Stimulated activated naive CD8-positive, alpha-beta T cell treated with anti-CD3 and anti-CD28 coated beads, Interleukin-15, Interleukin-2, amounts not matched to agents 100 ng/mL and 50 ng/mL, for 24 hours (primary cell): ENCODE results near the gene C16orf89.

Experiments used
- H3K27ac Mint-ChIP-seq: one replicate; pipeline ENCODE4 v1.8.0; 2021; ENCODE audit warnings: mild to moderate bottlenecking, mixed read lengths
- H3K27me3 Mint-ChIP-seq: one replicate; pipeline ENCODE4 v1.8.0; 2021; ENCODE audit warnings: mixed read lengths
- H3K36me3 Mint-ChIP-seq: one replicate; pipeline ENCODE4 v1.8.0; 2021; ENCODE audit warnings: low read depth, mixed read lengths
- H3K4me1 Mint-ChIP-seq: one replicate; pipeline ENCODE4 v1.8.0; 2021; ENCODE audit warnings: low read depth, mixed read lengths
- H3K4me3 Mint-ChIP-seq: one replicate; pipeline ENCODE4 v1.8.0; 2021; ENCODE audit warnings: mild to moderate bottlenecking, mixed read lengths
- H3K9me3 Mint-ChIP-seq: one replicate; pipeline ENCODE4 v1.8.0; 2021; ENCODE audit warnings: mixed read lengths

The C16orf89 gene

DNA sequence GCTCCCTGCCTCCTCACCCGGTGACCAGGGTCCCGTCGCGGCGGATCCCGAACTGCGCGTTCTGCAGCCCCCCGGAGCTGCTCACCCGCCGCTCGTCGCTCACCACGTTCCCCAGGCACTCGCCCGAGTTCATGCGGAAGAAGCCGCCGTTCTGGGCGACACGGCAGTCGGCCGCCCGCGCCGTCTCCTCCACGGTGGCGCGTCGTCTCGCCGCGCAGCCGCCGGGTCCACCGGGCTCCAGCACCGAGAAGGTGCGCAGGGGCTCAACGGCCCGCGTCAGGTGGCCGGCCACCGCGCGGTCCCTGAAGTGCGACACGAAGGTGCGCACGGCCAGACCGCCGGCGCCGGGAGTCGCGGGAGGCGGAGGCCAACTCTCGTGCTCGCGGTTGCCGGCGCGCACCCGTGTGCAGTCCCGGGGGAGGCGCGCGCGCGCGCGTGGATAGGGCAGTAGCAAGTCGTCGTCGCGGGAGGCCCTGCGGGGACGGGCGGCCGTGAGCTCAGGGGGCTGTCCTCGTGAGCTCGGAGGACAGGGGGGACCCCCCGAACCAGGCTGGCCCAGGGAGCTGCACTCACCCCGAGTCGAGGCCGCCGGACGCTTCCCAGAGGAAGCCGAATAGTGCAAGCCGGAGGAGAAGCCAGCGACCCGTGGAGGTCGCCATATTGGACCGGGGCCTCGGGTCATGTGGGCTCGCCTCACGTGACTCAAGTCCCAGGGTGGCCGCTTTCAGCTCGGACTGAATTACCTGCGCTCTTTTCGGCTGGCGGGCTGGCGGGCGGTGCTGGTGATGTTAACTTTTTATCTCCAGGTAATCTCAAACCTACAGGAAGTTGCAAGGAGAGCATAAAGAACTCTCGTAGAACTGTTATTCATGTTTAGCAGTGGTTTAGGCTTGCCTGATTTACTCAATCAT lies 32.2 kb downstream of the C16orf89 start, which contains the start of gene NAGPA:
NAGPA (minus strand) TSS at position 680 of the 911 bp plus-strand sequence; CDS start at position 659, 21 bp downstream.
- H3K27me3 Mint-ChIP-seq, result no peaks in the 10 kb centered on the region
- H3K36me3 Mint-ChIP-seq, result peaks cover 16% of the 10 kb centered on the region
- peak within 1 kb of the TSS; percentile 92 for H3K27ac Mint-ChIP-seq
- no peaks in the 10 kb centered on the region for H3K9me3 Mint-ChIP-seq
- H3K4me1 Mint-ChIP-seq, result peaks cover 16% of the 10 kb centered on the region
- H3K4me3 Mint-ChIP-seq, result peak within 1 kb of the TSS; percentile 89

DNA sequence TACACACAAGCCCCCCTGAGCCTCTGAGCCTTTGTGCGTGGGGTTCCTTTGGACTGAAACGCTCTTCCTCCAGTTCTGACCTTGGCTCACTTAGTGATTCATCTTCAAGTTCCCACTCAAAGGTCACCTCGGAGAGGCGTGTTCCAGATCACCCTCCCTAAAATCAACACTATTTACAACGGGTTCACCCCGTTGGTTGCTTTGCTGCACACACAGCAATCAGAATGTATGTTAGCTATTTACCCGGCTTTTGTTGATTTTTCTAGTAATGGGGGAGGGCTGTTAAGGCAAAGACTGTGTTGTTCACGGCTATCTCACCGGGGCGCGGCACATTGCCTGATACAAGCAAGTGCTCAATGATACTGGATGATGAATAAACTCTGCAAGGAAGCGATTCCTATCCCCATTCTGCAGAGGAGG lies 33.0 kb downstream of the C16orf89 start:
- peaks cover 16% of the 10 kb centered on the region for H3K4me1 Mint-ChIP-seq
- H3K4me3 Mint-ChIP-seq, result peak overlapping the region; percentile 77
- H3K27ac Mint-ChIP-seq, result peak overlapping the region; percentile 54

DNA sequence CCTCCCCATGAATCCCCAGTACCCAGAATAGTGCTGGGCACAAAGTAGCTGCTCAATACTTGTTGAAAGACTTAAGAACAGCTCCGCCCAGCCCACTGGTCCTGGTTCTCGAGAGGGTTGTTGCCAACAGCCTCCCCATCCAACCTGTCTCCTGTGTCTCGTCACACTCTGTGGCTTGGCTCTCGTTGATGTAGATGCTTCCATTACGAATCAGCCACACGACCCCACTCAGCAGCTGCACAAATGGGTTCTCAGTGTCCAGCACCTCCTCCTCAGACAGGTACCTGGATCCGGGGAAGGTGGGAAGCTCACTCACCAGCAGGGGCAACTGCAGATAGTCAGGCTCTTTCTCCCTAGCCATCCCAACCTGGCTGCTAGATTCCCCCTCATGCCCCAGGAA lies 34.2 kb downstream of the C16orf89 start:
- H3K4me1 Mint-ChIP-seq, result peaks cover 16% of the 10 kb centered on the region
- H3K4me3 Mint-ChIP-seq, result peak overlapping the region; percentile 33
- H3K27me3 Mint-ChIP-seq, result no peaks in the 10 kb centered on the region
- H3K27ac Mint-ChIP-seq, result no peak overlapping the region
- peaks cover 16% of the 10 kb centered on the region for H3K36me3 Mint-ChIP-seq
- no peaks in the 10 kb centered on the region for H3K9me3 Mint-ChIP-seq

More for the DNA sequence above, 33.0 kb downstream of the C16orf89 start:
- Mint-ChIP-seq H3K9me3 (no peaks in the 10 kb centered on the region), H3K27me3 (no peaks in the 10 kb centered on the region), H3K36me3 (peaks cover 16% of the 10 kb centered on the region)

DNA sequence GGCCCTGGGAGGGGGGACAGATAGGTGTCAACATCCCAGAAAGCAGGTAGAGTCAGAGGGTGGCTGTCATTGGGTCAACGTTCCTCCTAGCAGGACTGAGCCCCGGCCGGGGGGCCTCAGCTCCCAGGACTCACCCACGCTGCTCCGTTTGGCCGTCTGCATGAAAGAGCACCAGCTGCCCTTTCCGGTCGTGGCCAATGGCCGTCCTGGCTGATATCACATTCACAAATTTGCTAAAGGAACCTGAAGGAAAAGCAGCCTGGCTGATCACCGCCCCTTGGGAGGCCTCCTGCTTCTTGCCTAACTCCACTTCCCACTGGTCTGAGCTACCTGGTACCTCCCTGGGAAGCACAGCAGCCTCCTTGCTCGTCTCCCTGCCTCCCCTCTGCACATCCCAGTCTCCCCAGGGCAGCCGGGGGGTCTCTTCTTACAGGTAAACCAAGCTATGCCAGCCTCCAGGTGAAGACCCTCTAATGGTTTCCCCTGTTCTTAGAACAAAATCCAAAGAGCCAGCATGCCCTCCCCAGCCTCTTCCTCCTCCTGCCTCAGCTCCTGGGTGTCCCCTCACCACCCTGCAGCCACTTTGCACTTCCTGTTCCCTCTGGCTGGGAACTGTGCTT lies 35.4 kb downstream of the C16orf89 start:
- H3K27me3 Mint-ChIP-seq, result no peaks in the 10 kb centered on the region
- H3K27ac Mint-ChIP-seq, result no peak overlapping the region
- H3K36me3 Mint-ChIP-seq, result peaks cover 16% of the 10 kb centered on the region
- no peak overlapping the region for H3K4me3 Mint-ChIP-seq
- no peaks in the 10 kb centered on the region for H3K9me3 Mint-ChIP-seq
- H3K4me1 Mint-ChIP-seq, result peaks cover 16% of the 10 kb centered on the region

DNA sequence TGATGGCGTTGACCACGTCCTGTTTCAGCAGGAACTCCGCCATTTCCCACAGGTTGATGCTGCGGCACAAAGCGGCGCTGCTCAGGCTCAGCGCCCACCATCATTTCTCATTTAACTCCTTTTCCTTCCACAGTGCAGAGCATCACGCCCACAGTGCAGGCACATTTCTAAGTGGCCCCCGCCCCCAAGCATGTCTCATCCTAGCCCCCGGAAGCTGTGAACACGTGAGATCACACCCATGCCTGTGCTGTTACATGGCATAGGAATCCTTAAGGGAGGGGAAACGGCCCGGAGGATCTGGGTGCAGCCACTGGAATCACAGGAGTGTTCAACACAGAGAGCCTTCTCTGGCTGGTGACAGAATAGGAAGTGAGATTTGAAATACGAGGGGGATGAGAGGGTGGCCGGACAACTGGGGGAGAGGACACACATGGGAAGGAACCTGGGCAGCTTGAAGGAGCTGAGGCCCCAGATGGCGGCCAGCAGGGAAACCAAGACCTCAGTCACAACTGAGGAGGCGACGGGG lies 36.7 kb downstream of the C16orf89 start:
- Mint-ChIP-seq H3K4me1 (peaks cover 9% of the 10 kb centered on the region), H3K27ac (no peak overlapping the region), H3K9me3 (no peaks in the 10 kb centered on the region), H3K27me3 (no peaks in the 10 kb centered on the region), H3K36me3 (peaks cover 16% of the 10 kb centered on the region), H3K4me3 (no peak overlapping the region)

DNA sequence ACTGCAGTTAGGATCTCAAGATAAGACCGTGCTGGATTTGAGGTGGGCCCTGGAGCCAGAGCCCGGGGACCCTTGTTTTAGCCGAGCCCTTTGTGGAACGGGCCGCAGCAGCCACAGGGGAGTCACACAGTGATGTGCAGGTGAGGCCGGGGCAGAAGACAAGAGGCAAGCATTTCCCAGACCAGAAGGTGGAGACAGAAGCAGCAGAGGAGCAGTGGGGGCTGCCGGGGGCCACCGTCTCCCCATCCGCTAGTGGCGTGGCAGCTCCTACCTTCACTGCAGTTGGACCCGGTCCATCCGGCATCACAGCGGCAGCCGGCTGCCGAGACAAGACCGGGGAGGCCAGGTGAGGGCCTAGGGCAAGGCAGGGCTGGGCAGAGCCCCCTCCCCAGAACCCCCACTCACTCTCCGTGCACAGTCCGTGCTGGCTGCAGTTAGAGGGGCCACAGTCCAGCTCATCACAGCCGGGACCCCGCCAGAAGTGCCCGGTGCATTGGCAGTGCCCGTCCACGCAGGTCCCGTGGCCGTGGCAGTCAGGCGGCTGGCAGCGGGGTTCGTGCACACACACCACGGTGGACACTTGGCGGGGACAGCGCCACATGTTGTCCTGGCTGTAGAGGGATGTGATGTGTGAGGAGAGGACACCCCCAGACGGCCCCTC lies 38.1 kb downstream of the C16orf89 start:
- no peak overlapping the region for H3K27ac Mint-ChIP-seq
- H3K4me1 Mint-ChIP-seq, result peaks cover 3% of the 10 kb centered on the region
- H3K36me3 Mint-ChIP-seq, result peaks cover 16% of the 10 kb centered on the region
- no peaks in the 10 kb centered on the region for H3K9me3 Mint-ChIP-seq
- no peaks in the 10 kb centered on the region for H3K27me3 Mint-ChIP-seq
- H3K4me3 Mint-ChIP-seq, result no peak overlapping the region

DNA sequence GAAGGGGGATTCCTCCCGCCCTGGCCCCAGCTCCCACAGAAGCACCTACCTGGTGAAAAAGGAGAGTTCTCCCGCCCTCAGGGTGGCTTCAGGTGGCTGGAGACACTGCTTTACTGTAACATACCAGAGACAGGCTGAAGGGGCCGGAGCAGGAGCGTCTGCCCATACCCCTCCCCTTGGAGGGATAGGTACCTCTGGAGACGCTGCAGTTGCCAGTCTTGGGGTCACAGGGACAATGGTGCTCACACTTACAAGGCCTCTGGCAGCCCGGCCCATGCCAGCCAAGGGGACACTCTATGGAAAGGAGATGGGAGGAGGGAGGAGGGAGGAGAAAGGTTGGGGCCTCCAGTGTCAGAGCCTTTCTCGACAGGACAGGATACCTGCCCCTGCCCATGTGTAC lies 38.7 kb downstream of the C16orf89 start:
- no peaks in the 10 kb centered on the region for H3K9me3 Mint-ChIP-seq
- peaks cover 16% of the 10 kb centered on the region for H3K36me3 Mint-ChIP-seq
- no peaks in the 10 kb centered on the region for H3K27me3 Mint-ChIP-seq
- no peak overlapping the region for H3K4me3 Mint-ChIP-seq
- H3K27ac Mint-ChIP-seq, result no peak overlapping the region
- no peaks in the 10 kb centered on the region for H3K4me1 Mint-ChIP-seq

DNA sequence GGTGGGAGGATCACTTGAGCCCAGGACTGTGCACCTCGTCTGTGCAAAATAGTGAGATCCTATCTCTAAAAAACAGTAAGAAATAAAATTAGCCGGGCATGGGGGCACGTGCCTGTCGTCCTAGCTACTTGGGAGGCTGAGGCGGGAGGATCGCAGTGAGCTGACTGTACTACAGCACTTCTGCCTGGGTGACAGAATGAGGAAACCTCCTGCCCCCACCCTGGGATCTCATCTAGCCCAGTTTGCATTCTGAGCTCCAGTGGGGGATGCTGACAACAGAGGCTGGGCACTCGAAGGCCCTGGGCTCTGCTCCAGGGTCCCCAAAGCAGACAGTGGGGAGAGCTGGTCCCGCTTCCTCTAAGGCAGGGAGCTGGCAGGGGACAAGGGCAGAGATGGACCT lies 39.1 kb downstream of the C16orf89 start:
- no peak overlapping the region for H3K4me3 Mint-ChIP-seq

DNA sequence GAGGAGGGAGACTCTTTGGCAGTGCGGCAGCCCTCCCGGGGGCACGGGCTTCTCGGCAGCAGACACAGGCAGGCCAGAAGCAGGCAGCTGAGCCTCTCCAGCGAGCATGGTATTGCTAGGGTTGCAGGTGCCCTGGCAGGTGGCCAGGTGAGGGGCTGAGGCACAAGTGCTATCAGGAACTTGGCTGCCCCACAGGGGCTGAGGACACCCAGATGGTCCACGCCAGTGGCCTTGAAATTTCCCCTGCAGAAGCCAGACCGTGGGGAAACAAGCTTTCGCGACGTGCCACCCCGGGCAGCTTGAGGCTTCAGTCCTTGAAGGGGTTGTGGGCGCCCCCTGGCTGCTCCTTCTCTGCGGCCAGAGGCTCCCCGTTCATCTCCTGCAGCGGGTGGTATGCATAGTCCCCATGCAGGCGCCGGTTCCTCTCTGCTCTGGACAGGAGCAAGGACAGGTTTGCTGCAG lies 40.6 kb downstream of the C16orf89 start:
- Mint-ChIP-seq H3K4me1 (no peaks in the 10 kb centered on the region), H3K27ac (no peak overlapping the region), H3K27me3 (no peaks in the 10 kb centered on the region), H3K4me3 (no peak overlapping the region), H3K36me3 (peaks cover 4% of the 10 kb centered on the region), H3K9me3 (no peaks in the 10 kb centered on the region)

More for the DNA sequence above, 39.1 kb downstream of the C16orf89 start:
- Mint-ChIP-seq H3K9me3 (no peaks in the 10 kb centered on the region), H3K27ac (no peak overlapping the region), H3K36me3 (peaks cover 14% of the 10 kb centered on the region), H3K27me3 (no peaks in the 10 kb centered on the region), H3K4me1 (no peaks in the 10 kb centered on the region)

DNA sequence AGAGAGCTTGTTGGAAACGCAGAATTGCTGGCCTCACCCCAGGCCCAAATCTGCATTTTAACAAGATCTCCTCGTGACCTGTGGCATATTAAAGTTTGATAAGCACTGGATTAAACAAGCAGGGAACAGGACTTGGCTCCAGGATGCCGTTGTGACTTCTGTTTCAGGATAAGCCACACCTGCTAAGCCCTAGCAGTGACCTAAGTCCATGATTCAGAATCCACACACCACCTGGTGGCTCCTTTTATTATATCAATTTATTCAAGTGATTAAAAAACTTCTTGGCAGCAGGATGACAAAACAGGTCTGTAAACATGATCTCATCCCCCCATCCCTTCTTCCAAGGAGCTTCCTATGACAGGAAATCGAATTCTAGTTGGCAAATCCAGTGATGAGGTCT lies 41.1 kb downstream of the C16orf89 start:
- Mint-ChIP-seq H3K4me3 (no peak overlapping the region), H3K9me3 (no peaks in the 10 kb centered on the region), H3K36me3 (peaks cover 4% of the 10 kb centered on the region), H3K4me1 (no peaks in the 10 kb centered on the region), H3K27ac (no peak overlapping the region), H3K27me3 (no peaks in the 10 kb centered on the region)

DNA sequence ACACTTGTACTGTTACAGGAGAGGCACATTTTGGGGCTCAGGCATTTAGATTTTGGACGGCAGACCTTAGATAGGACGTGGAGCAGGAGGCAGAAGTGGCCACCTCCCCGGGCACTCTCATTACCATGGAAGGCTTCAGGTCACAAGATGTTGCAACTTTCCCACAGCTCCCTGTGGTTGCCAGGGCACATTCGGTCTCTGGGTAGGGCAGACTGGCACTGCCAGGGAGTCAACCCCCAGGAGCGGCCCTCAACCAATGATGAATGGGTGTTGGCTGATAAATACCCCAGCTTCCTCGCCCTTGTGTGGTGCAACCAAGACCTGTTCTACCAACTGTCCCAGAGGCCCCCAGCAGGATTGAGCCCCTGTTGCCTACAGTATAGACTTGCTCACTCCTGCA lies 43.2 kb downstream of the C16orf89 start:
- Mint-ChIP-seq H3K9me3 (no peaks in the 10 kb centered on the region), H3K36me3 (no peaks in the 10 kb centered on the region)

DNA sequence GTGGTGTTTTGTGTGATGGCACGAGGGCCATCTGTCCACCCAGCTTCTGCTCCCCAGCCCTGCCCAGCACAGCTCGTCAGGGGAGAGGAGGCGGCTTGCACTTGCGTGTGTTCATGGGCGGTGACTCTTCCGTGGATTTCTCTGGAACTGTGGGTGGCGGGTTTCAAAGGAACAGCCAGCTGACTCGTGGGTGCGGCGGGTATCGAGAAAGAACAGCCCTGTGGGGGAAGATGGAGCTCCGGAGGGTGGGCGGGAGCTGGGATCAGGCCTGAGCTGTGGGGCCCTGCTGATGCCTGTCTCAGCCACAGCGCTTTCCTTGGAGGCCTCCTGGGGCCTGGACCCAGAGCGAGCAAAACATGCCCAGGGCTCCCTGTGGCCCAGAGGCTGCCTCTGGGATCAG lies 45.2 kb downstream of the C16orf89 start:
- Mint-ChIP-seq H3K4me1 (no peaks in the 10 kb centered on the region), H3K4me3 (no peak overlapping the region)

More for the DNA sequence above, 43.2 kb downstream of the C16orf89 start:
- no peak overlapping the region for H3K27ac Mint-ChIP-seq
- no peaks in the 10 kb centered on the region for H3K27me3 Mint-ChIP-seq
- H3K4me3 Mint-ChIP-seq, result no peak overlapping the region
- no peaks in the 10 kb centered on the region for H3K4me1 Mint-ChIP-seq

DNA sequence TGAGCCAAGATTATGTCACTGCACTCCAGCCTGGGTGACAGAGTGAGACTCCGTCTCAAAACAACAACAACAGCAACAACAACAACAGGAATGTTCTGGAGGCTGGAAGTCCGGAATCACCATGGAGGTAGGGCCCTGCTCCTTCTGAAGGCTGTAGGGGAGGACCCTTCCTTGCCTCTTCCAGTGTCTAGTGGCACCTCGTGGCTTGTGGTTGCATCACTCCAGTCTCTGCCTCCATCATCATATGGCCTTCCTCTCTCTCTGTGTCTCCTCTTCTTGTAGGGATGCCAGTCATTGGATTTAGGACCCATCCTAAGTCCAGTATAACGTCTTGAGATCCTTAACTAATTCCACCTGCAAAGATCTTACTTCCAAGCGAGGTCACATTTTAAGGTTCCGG lies 46.0 kb downstream of the C16orf89 start:
- H3K4me3 Mint-ChIP-seq, result no peak overlapping the region
- H3K4me1 Mint-ChIP-seq, result no peaks in the 10 kb centered on the region
- no peaks in the 10 kb centered on the region for H3K36me3 Mint-ChIP-seq
- H3K27ac Mint-ChIP-seq, result no peak overlapping the region
- no peaks in the 10 kb centered on the region for H3K27me3 Mint-ChIP-seq
- H3K9me3 Mint-ChIP-seq, result no peaks in the 10 kb centered on the region

More for the DNA sequence above, 45.2 kb downstream of the C16orf89 start:
- Mint-ChIP-seq H3K27ac (no peak overlapping the region), H3K27me3 (no peaks in the 10 kb centered on the region), H3K9me3 (no peaks in the 10 kb centered on the region), H3K36me3 (no peaks in the 10 kb centered on the region)

DNA sequence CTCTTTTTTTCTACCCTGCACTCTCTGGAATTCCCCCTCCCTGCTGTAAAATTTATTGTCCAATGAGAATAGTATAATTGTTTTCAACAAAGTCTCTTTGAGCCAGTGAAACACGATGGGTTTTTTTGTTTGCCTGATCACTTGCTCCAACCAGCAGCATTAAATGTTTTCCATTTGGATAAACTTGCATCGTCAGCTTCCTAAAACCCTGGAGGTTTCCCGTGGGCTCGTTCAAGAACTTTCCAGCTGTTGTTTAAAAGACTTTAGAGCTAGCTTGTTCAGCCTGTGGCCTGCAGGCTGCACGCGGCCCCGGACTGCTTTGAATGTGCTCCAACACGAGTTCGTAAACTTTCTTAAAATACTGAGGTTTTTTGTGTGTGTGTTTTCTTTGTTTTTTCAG lies 47.0 kb downstream of the C16orf89 start:
- no peaks in the 10 kb centered on the region for H3K36me3 Mint-ChIP-seq
- H3K27me3 Mint-ChIP-seq, result no peaks in the 10 kb centered on the region
- H3K27ac Mint-ChIP-seq, result no peak overlapping the region
- no peak overlapping the region for H3K4me3 Mint-ChIP-seq
- H3K9me3 Mint-ChIP-seq, result no peaks in the 10 kb centered on the region
- no peaks in the 10 kb centered on the region for H3K4me1 Mint-ChIP-seq

DNA sequence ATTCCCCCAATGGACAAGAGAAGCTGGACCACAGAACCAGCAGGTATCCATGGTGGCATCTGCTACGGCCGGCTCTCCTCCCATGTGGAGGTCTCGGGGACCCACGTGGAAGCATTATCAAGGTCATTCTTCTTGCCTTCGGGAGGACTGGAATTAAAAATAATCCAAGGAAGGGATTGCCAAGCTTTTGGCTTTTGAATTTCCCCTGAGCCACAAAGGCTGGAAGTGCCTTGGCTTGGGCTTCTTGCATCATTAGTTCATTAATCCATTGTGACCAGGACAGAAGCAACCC lies 48.1 kb downstream of the C16orf89 start:
- Mint-ChIP-seq H3K4me3 (no peak overlapping the region), H3K4me1 (no peaks in the 10 kb centered on the region), H3K9me3 (no peaks in the 10 kb centered on the region), H3K36me3 (no peaks in the 10 kb centered on the region), H3K27me3 (no peaks in the 10 kb centered on the region), H3K27ac (no peak overlapping the region)
